Smooth muscle cell (in vitro differentiated cells): ENCODE measurements around the gene MAPK12. TPM values are rescaled to one million over a fixed set of nuclear protein-coding genes. Genes with fewer than 3 reads are reported as not detected.
"Not testable (repeated sequence)": the region's sequence is repeated elsewhere in the genome, so short reads cannot be mapped to it uniquely, and the experiment has no call there.

ENCODE experiments used
- DNase-seq: peaks from one replicate; lab custom pipeline; 2025; ENCODE audit not compliant: unreplicated experiment; lab: John Stamatoyannopoulos, UW
- H2AFZ ChIP-seq: fragments of 200-600 bp; sonication (generic); 2 replicates; pipeline ENCODE4 v1.6.0; 2016; ENCODE audit warnings: antibody characterized with exemption, low read depth, mild to moderate bottlenecking
- H3F3A ChIP-seq: fragments of 200-600 bp; sonication (generic); 2 replicates; pipeline ENCODE4 v1.6.0; 2017; ENCODE audit warnings: antibody characterized with exemption, low read depth
- H3K27ac ChIP-seq: fragments of 200-600 bp; sonication (generic); 2 replicates; pipeline ENCODE4 v1.5.1; 2016; ENCODE audit warnings: low read depth, mild to moderate bottlenecking
- H3K27me3 ChIP-seq: fragments of 200-600 bp; sonication (generic); 2 replicates; pipeline ENCODE4 v1.6.1; 2016; ENCODE audit warnings: low read depth, mild to moderate bottlenecking
- H3K36me3 ChIP-seq: fragments of 200-600 bp; sonication (generic); 2 replicates; pipeline ENCODE4 v1.5.1; 2016; ENCODE audit warnings: low read depth
- H3K4me1 ChIP-seq: fragments of 200-600 bp; sonication (generic); 2 replicates; pipeline ENCODE4 v1.5.1; 2016; ENCODE audit warnings: low read depth
- H3K4me2 ChIP-seq: fragments of 200-600 bp; sonication (generic); 2 replicates; pipeline ENCODE4 v1.6.0; 2016; ENCODE audit warnings: mild to moderate bottlenecking
- H3K4me3 ChIP-seq: fragments of 200-600 bp; sonication (generic); 2 replicates; pipeline ENCODE4 v1.5.1; 2016; ENCODE audit warnings: mild to moderate bottlenecking
- H3K79me2 ChIP-seq: fragments of 200-600 bp; sonication (generic); 2 replicates; pipeline ENCODE4 v1.6.0; 2016; ENCODE audit warnings: low read depth, mild to moderate bottlenecking
- H3K9ac ChIP-seq: fragments of 200-600 bp; sonication (generic); 2 replicates; pipeline ENCODE4 v1.6.0; 2016; ENCODE audit warnings: low read depth
- H3K9me3 ChIP-seq: fragments of 200-600 bp; sonication (generic); replicated peaks from 2 replicates; pipeline ENCODE4 v1.5.1; 2016; ENCODE audit warnings: low read depth
- H4K20me1 ChIP-seq: fragments of 200-600 bp; sonication (generic); 2 replicates; pipeline ENCODE4 v1.6.0; 2016; ENCODE audit warnings: low read depth
- CTCF ChIP-seq: fragments of 200-600 bp; sonication (generic); IDR thresholded peaks from 2 replicates; pipeline ENCODE4 v1.5.1; 2017; ENCODE audit warnings: borderline replicate concordance, mild to moderate bottlenecking, antibody characterized with exemption; ENCODE audit not compliant: insufficient read depth, poor library complexity, severe bottlenecking
- WGBS: methylation state at CpG from one replicate; pipeline ENCODE4 v1.1.7; 2016; ENCODE audit warnings: low lambda C conversion rate; 5-methylcytosine and 5-hydroxymethylcytosine counted together
- polyA plus RNA-seq: library from polyadenylated mRNA; unstranded; fragments of >200 nt; fragmentation: Nextera tagmentation; extraction: Ambion mirVana; gene quantifications from 2 replicates; pipeline ENCODE4 v1.2.1, GENCODE V29; 2016
- total RNA-seq: library from RNA; depleted of rRNA; stranded (reverse); fragments of >200 nt; gene quantifications from 2 replicates; pipeline ENCODE4 v1.2.3, GENCODE V29; 2014

The MAPK12 gene
- total and polyA plus RNA-seq, 2 experiments from 2014 or later = 14.9 to 26.2 TPM

- Histone ChIP-seq H3K4me2 (no peak overlapping the region), H3K27me3 (no peaks in the 10 kb centered on the region), H4K20me1 (peaks cover 78% of the 10 kb centered on the region), H3K9ac (no peak overlapping the region), H3K4me1 (peaks cover 23% of the 10 kb centered on the region), H3F3A (peaks cover 18% of the 10 kb centered on the region), H2AFZ (no peak overlapping the region), H3K27ac (no peak overlapping the region), H3K4me3 (no peak overlapping the region), H3K79me2 (no peaks in the 10 kb centered on the region), H3K9me3 (no peaks in the 10 kb centered on the region), H3K36me3 (no peaks in the 10 kb centered on the region)
- TF ChIP-seq CTCF = peak; percentile 26
- DNase-seq = no peak
- 88% methylated on average over 3 of the region's 7 CpGs for WGBS
Observed at GRCh38 chr22:50274311-50274710, 12.8 kb upstream of the MAPK12 start.

- 94% methylated on average over 10 of the region's 10 CpGs for WGBS
Observed at GRCh38 chr22:50273781-50274180, 12.3 kb upstream of the MAPK12 start.

GRCh38 chr22:50273352-50273751 lies 11.9 kb upstream of the MAPK12 start:
- H3K4me2 ChIP-seq, H3K27ac ChIP-seq, H3K36me3 ChIP-seq, H3K4me3 ChIP-seq, H3K9ac ChIP-seq, H3K79me2 ChIP-seq, DNase-seq, H3K27me3 ChIP-seq, H2AFZ ChIP-seq, H3K9me3 ChIP-seq: not testable (repeated sequence)
- peaks cover 23% of the 10 kb centered on the region for H3K4me1 ChIP-seq
- H3F3A ChIP-seq = peaks cover 18% of the 10 kb centered on the region
- H4K20me1 ChIP-seq = peaks cover 72% of the 10 kb centered on the region
- WGBS = 81% methylated on average over 11 of the region's 11 CpGs

More at GRCh38 chr22:50273781-50274180, 12.3 kb upstream of the MAPK12 start:
- H3K4me1 ChIP-seq = peaks cover 23% of the 10 kb centered on the region
- DNase-seq, H3K9ac ChIP-seq, H3K79me2 ChIP-seq, H2AFZ ChIP-seq, H3K27ac ChIP-seq, H3K36me3 ChIP-seq, H3K9me3 ChIP-seq, H3K4me2 ChIP-seq, H3K27me3 ChIP-seq, H3K4me3 ChIP-seq: not testable (repeated sequence)
- peaks cover 18% of the 10 kb centered on the region for H3F3A ChIP-seq
- H4K20me1 ChIP-seq = peaks cover 73% of the 10 kb centered on the region

GRCh38 chr22:50272044-50272802 lies 10.7 kb upstream of the MAPK12 start:
- peak overlapping the region; percentile 88 for H3K4me2 ChIP-seq
- H3K27ac ChIP-seq = no peak overlapping the region
- no peak for DNase-seq
- peak overlapping the region; percentile 60 for H3K4me3 ChIP-seq
- TF ChIP-seq CTCF = no peak
- no peak overlapping the region for H2AFZ ChIP-seq
- no peaks in the 10 kb centered on the region for H3K36me3 ChIP-seq
- peaks cover 67% of the 10 kb centered on the region for H4K20me1 ChIP-seq
- no peak overlapping the region for H3K9ac ChIP-seq
- H3K9me3 ChIP-seq = no peaks in the 10 kb centered on the region
- H3K79me2 ChIP-seq = no peaks in the 10 kb centered on the region
- peaks cover 13% of the 10 kb centered on the region for H3K27me3 ChIP-seq
- H3F3A ChIP-seq = peaks cover 18% of the 10 kb centered on the region
- peaks cover 23% of the 10 kb centered on the region for H3K4me1 ChIP-seq
- WGBS = 41% methylated on average over 22 of the region's 26 CpGs
